ENCODE data around the gene XYLT2. TPM values are rescaled to one million over a fixed set of nuclear protein-coding genes. Genes with fewer than 3 reads are reported as not detected.

The XYLT2 gene
- polyA plus RNA-seq, 10 donors, result 17.1 to 21.4 (median 19.4) TPM

GRCh38 chr17:50347117-50347893 is 1.4 kb downstream of the XYLT2 start:
- no peak for DNase-seq

GRCh38 chr17:50347894-50348291 is 2.0 kb downstream of the XYLT2 start:
- no peak for DNase-seq

DNA sequence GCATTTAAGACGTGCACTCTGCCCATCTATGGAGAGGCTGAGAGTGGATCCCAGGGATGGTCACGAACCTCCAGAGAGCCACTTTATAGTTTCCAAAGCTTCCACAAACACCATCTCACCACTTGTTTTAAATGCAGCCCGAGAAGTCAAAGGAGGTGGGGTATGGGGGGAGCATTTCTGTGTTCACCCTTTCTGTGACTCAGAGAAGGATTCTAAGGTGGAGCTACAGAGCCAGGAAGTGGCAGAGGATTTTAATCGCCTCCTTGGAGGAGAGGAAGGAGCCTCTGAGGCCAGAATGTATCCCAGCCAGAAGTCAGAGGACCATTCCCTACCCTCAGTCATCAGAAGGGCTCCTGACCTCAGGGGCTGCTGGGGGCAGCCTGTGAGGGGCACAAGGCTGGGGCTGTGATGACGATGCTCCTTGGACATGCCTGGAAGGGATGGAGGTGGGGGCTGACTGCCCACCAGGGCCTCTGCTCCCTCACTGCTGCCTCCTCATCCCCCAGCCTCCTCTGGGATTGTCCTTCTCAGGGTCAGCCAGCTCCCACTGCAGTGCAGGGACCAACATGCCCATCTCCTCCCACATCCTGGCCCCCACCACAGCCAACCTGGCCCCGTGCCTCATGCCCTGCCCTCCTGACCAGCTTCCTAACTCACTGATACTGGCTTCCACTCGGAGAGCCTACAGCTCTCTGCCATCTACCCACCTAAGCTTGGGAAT is 2.8 kb downstream of the XYLT2 start:
- no peak for DNase-seq

DNA sequence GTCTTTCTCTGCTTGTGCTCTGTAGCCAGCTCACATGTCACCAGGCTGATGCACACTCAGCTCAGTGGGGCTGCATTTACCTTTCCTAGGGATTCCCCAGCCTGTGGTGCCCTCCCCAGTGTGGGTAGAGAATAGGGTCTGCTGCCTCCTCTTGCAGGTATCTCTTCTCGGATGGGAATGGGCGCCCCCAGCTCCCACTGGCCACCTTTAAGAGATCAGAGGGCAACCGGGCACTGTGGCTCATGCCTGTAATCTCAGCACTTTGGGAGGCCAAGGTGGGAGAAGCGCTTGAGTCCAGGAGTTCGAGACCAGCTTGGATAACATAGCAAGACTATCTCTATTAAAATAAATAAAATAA is 3.3 kb downstream of the XYLT2 start:
- DNase-seq, result no peak

DNA sequence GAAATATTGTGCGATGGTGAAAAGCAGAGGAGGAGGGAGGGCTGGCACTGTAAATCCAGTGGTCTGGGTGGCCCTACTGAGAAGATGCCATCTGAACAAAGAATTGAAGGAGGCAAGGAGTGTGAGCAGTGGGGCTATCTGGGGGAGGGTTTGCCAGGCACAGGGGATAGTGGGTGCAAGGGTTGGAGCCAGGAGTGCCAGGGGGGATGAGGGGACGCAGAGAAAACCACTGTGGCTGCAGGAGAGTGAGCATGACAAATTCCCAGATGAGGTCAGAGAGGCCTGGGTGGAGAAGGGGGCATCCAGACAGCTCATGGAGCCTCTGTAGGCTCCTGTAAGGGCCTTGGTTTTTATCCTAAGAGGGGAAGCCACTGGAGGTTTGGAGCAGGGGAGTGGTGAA is 4.8 kb downstream of the XYLT2 start:
- DNase-seq, result no peak

DNA sequence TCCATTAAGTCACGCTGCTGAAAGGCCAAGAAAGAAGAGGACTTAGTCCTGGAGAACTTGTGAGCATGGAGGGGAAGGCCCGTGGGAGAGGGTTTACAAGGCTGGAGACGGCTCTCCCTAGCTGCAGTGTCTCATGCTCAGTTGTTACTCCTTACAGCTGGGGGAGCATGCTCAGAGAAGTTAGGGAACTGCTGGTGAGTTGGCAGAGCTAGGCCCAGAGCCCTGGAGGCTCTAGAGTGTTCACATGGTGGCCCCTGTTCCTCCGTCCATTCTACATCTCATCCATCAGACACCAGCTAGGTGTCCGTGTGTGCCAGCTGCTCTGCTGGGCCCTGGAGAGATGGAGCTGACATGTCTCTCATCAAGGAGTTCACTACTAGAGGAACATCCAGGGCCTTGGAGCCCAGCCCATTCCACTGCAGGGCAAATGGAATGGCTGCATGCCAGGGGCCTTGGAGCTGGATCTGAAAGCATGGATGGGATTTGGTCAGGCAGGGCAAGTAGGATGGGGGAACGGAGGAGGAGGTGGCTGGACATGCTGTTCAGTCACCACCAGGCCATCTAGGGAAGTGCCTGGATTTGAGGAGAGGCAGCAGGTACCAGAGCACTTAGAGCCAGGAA is 6.3 kb downstream of the XYLT2 start:
- DNase-seq, result no peak

- DNase-seq, result no peak
These were observed 7.0 kb downstream of the XYLT2 start for GRCh38 chr17:50352693-50353599.

GRCh38 chr17:50353600-50354195 is 7.8 kb downstream of the XYLT2 start:
- DNase-seq, result no peak

GRCh38 chr17:50354198-50354597 is 8.3 kb downstream of the XYLT2 start:
- DNase-seq, result no peak

DNA sequence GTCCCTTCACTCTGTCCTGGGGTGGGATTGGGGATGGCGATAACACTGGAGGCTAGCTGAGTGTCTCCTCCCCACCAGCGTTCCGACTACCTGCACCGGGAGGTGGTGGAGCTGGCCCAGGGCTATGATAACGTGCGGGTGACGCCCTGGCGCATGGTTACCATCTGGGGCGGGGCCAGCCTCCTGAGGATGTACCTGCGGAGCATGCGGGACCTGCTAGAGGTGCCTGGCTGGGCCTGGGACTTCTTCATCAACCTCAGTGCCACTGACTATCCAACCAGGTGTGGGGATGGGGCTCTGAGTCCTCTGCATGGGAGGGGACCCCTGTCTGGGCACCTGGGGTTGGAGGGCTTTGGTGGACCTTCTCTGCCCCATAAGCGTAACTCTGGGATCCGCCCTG is 8.8 kb downstream of the XYLT2 start:
- no peak for DNase-seq

DNA sequence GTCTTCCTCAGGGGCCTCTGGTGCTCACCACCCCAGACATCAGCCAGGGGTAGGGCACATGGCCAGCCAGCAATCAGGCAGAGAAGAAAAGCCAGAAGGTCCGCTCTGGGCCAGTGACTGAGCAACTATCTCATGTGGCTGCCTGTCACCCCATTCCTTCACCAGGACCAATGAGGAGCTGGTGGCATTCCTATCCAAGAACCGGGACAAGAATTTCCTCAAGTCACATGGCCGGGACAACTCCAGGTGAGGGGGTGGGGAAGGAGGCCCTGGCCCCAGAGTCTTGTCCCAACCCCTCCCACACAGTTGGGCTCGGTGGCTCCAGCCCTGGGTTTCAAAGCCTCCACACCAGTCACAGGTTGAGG is 9.4 kb downstream of the XYLT2 start:
- no peak for DNase-seq

- no peak for DNase-seq
These were observed 9.9 kb downstream of the XYLT2 start for GRCh38 chr17:50355701-50356341.

DNA sequence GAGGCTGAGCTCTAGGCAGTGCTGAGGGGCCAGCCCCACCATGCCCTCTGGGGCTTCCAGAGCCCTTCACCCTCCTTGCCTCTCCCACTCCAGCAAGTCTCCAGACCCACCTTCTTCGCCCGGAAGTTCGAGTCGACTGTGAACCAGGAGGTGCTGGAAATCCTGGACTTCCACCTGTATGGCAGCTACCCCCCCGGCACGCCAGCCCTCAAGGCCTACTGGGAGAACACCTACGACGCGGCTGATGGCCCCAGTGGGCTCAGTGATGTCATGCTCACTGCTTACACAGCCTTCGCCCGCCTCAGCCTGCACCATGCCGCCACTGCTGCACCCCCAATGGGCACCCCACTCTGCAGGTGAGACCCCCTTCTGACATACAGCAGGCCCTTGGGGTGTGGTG is 10.5 kb downstream of the XYLT2 start:
- no peak for DNase-seq

- no peak for DNase-seq
These were observed 11.1 kb downstream of the XYLT2 start for GRCh38 chr17:50356892-50357510.

GRCh38 chr17:50358177-50358576 is 12.3 kb downstream of the XYLT2 start:
- DNase-seq, result no peak

DNA sequence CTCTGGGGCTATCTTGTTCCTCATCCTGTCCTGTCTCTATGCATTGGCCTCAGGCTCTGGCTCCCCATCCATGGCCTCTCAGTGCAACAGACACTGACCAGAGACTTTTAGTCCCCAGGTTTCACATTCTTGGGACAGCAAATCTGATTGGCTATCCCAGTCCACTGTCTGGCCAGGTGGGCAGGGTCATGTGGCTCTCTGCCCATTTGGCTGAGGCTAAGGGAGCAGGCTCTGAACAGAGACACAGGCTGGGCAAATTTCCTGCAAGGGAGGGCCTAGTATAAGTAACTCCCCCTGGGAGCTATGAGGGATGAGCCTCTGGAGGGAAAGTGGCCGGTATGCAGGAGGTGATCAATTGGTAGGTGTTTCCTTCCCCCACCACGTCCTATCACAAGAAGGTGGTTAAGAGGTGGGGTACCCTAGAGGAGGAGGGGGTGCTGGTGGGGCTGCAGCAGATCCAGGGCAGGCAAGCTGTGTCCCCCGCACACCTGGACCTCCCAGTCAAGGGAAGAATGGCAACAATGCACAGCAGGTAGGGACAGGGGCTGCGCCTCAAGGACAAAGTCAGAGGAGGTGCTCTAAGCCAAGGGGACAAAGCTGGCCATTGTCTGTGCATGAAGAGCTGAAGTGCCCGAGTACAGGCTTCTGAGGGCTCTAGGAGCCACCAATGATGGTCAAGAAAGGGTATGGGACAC is 13.2 kb downstream of the XYLT2 start:
- DNase-seq, result no peak

DNA sequence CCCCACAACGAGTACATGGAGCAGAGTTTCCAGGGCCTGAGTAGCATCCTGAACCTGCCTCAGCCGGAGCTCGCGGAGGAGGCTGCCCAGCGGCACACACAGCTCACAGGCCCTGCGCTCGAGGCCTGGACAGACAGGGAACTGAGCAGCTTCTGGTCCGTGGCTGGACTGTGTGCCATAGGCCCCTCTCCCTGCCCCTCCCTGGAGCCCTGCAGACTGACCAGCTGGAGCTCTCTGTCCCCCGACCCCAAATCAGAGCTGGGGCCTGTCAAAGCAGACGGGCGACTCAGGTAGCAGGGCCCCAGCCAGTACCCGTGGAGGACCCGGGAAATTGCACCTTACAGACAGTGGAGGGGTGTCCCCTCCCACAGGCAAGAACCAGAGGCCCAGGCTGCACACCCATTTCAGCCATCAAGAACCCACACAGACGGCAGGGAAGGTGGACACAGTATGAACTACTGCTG is 14.1 kb downstream of the XYLT2 start:
- no peak for DNase-seq

DNA sequence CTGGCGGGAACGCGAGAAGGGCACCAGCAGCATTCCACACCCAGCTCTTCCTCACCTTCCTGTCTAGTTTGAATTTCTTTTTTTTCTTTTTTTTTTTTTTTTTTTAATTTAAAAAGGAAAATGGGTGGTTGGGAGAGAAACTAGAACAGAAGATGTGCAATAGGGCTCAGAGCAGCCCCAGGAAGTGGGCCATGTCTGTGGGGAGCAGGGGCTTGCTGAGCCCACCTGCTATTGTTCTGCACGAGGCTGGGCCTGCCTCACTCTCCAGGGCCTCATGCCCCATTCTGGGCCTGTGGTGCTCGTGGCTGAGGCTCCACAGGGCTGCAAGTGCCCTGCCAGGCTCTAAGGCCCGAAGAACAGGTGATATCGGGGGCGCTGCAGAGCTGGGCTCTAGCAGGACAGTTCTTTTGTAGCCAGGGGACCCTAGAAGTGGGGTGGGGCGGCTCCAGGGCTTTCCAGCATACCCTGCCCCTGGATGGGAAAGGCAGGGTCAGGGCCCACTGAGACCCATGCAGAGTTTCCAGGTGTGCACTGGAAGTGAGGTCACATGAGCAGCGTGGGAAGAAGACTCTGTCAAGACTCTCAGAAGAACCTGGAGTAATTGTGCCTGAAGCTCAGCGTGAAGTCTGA is 14.7 kb downstream of the XYLT2 start:
- DNase-seq, result no peak
